WTC11 (cell line): Measurements from ENCODE around the gene TLR7. TPM values are rescaled to one million over a fixed set of nuclear protein-coding genes. Genes with fewer than 3 reads are reported as not detected.

ENCODE experiments used
- ATAC-seq: fragments of 200-7000 bp; cut with Tn5 transposase; 2 replicates; pipeline ENCODE4 v1.10.0; 2021; ENCODE audit warnings: mild to moderate bottlenecking, moderate library complexity
- Bru-seq: library from RNA; stranded (reverse); fragments of 400-500 nt; gene quantifications from one replicate; lab custom pipeline; 2021; lab: Mats Ljungman, UMichigan
- CTCF ChIA-PET: fragments of 300-600 bp; sonication (Branson Sonifier 250); formaldehyde crosslinking; loops from one replicate; lab custom pipeline; 2021; ENCODE audit warnings: antibody characterized with exemption; lab: Charles Lee
- POLR2A ChIA-PET: fragments of 350-600 bp; sonication (Branson Sonifier 250); formaldehyde crosslinking; loops from one replicate; lab custom pipeline; 2021; ENCODE audit warnings: antibody characterized with exemption; lab: Charles Lee
- DNase-seq: peaks from one replicate; pipeline ENCODE4 v3.0.0; 2021; ENCODE audit warnings: low spot score
- H3K27ac Mint-ChIP-seq: 2 replicates; pipeline ENCODE4 v1.8.0; 2021; ENCODE audit warnings: mixed read lengths
- H3K27me3 Mint-ChIP-seq: 2 replicates; pipeline ENCODE4 v1.8.0; 2021; ENCODE audit warnings: low read depth, mild to moderate bottlenecking, moderate library complexity, mixed read lengths
- H3K36me3 Mint-ChIP-seq: 2 replicates; pipeline ENCODE4 v1.8.0; 2021; ENCODE audit warnings: mixed read lengths
- H3K4me1 Mint-ChIP-seq: 2 replicates; pipeline ENCODE4 v1.8.0; 2022; ENCODE audit warnings: mixed read lengths
- H3K4me3 Mint-ChIP-seq: 2 replicates; pipeline ENCODE4 v1.8.0; 2021; ENCODE audit warnings: mild to moderate bottlenecking, moderate library complexity, mixed read lengths
- H3K9me3 Mint-ChIP-seq: 2 replicates; pipeline ENCODE4 v1.8.0; 2021; ENCODE audit warnings: mixed read lengths
- AR ChIP-seq: fragments of 250-450 bp; sonication (Bioruptor Pico); IDR thresholded peaks from 2 replicates; pipeline ENCODE4 v1.9.0; 2021; ENCODE audit warnings: mild to moderate bottlenecking
- CBFB ChIP-seq: sonication (generic); formaldehyde crosslinking; IDR thresholded peaks from 2 replicates; pipeline ENCODE4 v1.8.1; 2022; ENCODE audit warnings: mild to moderate bottlenecking, low read depth, missing genetic modification reagents
- CREM ChIP-seq: sonication (generic); formaldehyde crosslinking; IDR thresholded peaks from 2 replicates; pipeline ENCODE4 v1.8.1; 2022; ENCODE audit warnings: mild to moderate bottlenecking, missing genetic modification reagents, moderate library complexity
- ESRRA ChIP-seq: sonication (generic); formaldehyde crosslinking; IDR thresholded peaks from 2 replicates; pipeline ENCODE4 v1.8.1; 2022; ENCODE audit warnings: mild to moderate bottlenecking, missing genetic modification reagents, borderline replicate concordance
- FOXJ3 ChIP-seq: sonication (generic); formaldehyde crosslinking; IDR thresholded peaks from 2 replicates; pipeline ENCODE4 v1.9.0; 2021; ENCODE audit warnings: missing genetic modification reagents, mild to moderate bottlenecking, borderline replicate concordance
- HMGA2 ChIP-seq: fragments of 250-450 bp; sonication (Bioruptor Pico); IDR thresholded peaks from 2 replicates; pipeline ENCODE4 v1.4.0; 2021; ENCODE audit warnings: mild to moderate bottlenecking, moderate library complexity
- KAT7 ChIP-seq: sonication (generic); formaldehyde crosslinking; IDR thresholded peaks from 2 replicates; pipeline ENCODE4 v1.8.1; 2023; ENCODE audit warnings: missing genetic modification reagents, mild to moderate bottlenecking, borderline replicate concordance
- MYBL2 ChIP-seq: sonication (generic); formaldehyde crosslinking; IDR thresholded peaks from 2 replicates; pipeline ENCODE4 v1.8.1; 2023; ENCODE audit warnings: mild to moderate bottlenecking, moderate library complexity, missing genetic modification reagents
- NR2C2 ChIP-seq: sonication (generic); formaldehyde crosslinking; IDR thresholded peaks from 2 replicates; pipeline ENCODE4 v1.8.0; 2022; ENCODE audit warnings: mild to moderate bottlenecking, missing genetic modification reagents
- SOX15 ChIP-seq: fragments of 250-450 bp; sonication (Bioruptor Pico); IDR thresholded peaks from 2 replicates; pipeline ENCODE4 v1.9.0; 2021; ENCODE audit warnings: mild to moderate bottlenecking
- TEAD1 ChIP-seq: sonication (generic); formaldehyde crosslinking; IDR thresholded peaks from 2 replicates; pipeline ENCODE4 v1.8.0; 2022; ENCODE audit warnings: mild to moderate bottlenecking, missing genetic modification reagents
- TP53 ChIP-seq: sonication (generic); formaldehyde crosslinking; IDR thresholded peaks from 2 replicates; pipeline ENCODE4 v1.8.1; 2023; ENCODE audit warnings: mild to moderate bottlenecking, missing genetic modification reagents
- ZBTB21 ChIP-seq: sonication (generic); formaldehyde crosslinking; IDR thresholded peaks from 2 replicates; pipeline ENCODE4 v1.8.1; 2023; ENCODE audit warnings: mild to moderate bottlenecking, missing genetic modification reagents, borderline replicate concordance
- ZNF138 ChIP-seq: sonication (generic); formaldehyde crosslinking; conservative IDR thresholded peaks from 2 replicates; pipeline ENCODE4 v1.8.1; 2022; ENCODE audit warnings: mild to moderate bottlenecking, moderate library complexity, missing genetic modification reagents
- ZNF416 ChIP-seq: fragments of 250-450 bp; sonication (Bioruptor Pico); IDR thresholded peaks from 2 replicates; pipeline ENCODE4 v1.9.0; 2021; ENCODE audit warnings: mild to moderate bottlenecking, inconsistent platforms
- long read RNA-seq, 3 experiments: library from RNA in 1 of 3; library from capped mRNA in 1 of 3; library from polyadenylated mRNA in 1 of 3; unstranded in 2 of 3; stranded (forward) in 1 of 3; transcript quantifications; one replicate each; pipeline ENCODE4 v2.0.0, GENCODE V29; 2021
- total RNA-seq: library from RNA; stranded (reverse); gene quantifications from 3 replicates; pipeline ENCODE4 v1.2.3, GENCODE V29; 2021
- TF ChIP-seq, protein P1 (sequence below): sonication (generic); formaldehyde crosslinking; IDR thresholded peaks from 2 replicates; pipeline ENCODE4 v1.8.1; 2023; ENCODE audit warnings: mild to moderate bottlenecking, missing genetic modification reagents
- TF ChIP-seq, protein P2 (sequence below): sonication (generic); formaldehyde crosslinking; IDR thresholded peaks from 2 replicates; pipeline ENCODE4 v1.8.0; 2022; ENCODE audit warnings: missing genetic modification reagents
- TF ChIP-seq, protein P3 (sequence below): sonication (generic); formaldehyde crosslinking; IDR thresholded peaks from 2 replicates; pipeline ENCODE4 v1.8.1; 2022; ENCODE audit warnings: missing genetic modification reagents, borderline replicate concordance
- TF ChIP-seq, protein P4 (sequence below): fragments of 250-450 bp; sonication (Bioruptor Pico); IDR thresholded peaks from 2 replicates; pipeline ENCODE4 v1.8.0; 2021; ENCODE audit warnings: mild to moderate bottlenecking

The TLR7 gene
- 0.07 TPM in 1 of 3 replicates, not detected in the others for total RNA-seq
- percentile 6 among the genes with signal in this experiment for Bru-seq, nascent RNA
- long read RNA-seq, experiment 1, partial matches to known transcripts: 1 of 1 reads
- long read RNA-seq, experiment 1, other reads (novel, unspliced or antisense): 0 of 1 reads
- long read RNA-seq, experiment 2: 0 reads
- long read RNA-seq, experiment 3: 0 reads

DNA sequence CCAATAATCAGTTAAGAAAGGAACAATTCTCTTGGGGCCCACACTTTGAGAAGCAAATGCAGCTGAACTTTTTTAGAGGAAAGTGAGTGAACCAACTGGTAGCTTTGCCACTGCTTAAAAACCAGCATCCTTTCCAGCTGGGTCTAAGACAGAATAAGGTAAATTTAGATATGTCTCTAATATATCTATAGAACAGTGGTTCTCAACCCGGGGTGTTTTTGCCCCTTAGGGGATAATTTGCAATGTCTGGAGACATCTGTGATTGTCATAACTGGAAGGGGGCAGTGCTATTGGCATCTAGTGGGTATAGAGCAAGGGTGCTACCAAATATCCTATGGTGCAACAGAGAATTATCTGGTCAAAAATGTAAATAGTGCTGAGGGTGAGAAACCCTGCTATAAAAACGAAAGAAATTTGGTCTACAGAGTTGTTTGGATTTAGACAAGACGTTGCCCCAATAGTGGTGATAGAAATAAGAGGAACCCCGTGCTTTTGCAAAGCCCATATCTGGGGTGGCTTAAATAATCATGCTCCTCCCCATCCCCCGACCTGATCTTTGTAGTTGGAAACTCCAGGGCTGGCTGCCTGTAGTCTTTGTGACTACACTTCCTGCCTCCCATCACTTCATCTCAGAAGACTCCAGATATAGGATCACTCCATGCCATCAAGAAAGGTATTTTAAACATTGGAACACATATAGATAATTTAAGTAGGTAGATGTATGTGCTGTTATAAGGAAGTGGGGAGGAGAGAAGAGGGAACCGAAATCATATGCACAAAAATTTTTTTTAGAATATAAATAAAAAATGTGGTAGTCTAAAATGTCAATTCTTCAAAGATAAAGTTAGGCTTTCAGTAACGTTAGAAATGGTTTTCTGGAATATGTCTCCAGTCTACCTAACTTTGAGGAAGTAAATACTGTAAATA, at the start of gene TLR7:
TSS of gene TLR7 (plus strand) at position 622 of the 927 bp plus-strand sequence. CDS start 507 bp downstream, outside the sequence.
- Mint-ChIP-seq H3K9me3 (peaks cover 19% of the 10 kb centered on the region), H3K4me3 (no peak within 1 kb of the TSS), H3K27me3 (peaks cover 4% of the 10 kb centered on the region; the same call in 1 of the 2 replicates), H3K36me3 (peaks cover 6% of the 10 kb centered on the region; the same call in 1 of the 2 replicates), H3K4me1 (peaks cover 21% of the 10 kb centered on the region), H3K27ac (no peak within 1 kb of the TSS)
- ChIA-PET CTCF (no interaction called here), POLR2A (no interaction called here)
- no peak for ATAC-seq
- no peak for TF ChIP-seq CREM (CRISPR knock-in tag)
- no peak for TF ChIP-seq HMGA2 (CRISPR knock-in tag)
- TF ChIP-seq AR (CRISPR knock-in tag): no peak
- TF ChIP-seq, protein P1, sequence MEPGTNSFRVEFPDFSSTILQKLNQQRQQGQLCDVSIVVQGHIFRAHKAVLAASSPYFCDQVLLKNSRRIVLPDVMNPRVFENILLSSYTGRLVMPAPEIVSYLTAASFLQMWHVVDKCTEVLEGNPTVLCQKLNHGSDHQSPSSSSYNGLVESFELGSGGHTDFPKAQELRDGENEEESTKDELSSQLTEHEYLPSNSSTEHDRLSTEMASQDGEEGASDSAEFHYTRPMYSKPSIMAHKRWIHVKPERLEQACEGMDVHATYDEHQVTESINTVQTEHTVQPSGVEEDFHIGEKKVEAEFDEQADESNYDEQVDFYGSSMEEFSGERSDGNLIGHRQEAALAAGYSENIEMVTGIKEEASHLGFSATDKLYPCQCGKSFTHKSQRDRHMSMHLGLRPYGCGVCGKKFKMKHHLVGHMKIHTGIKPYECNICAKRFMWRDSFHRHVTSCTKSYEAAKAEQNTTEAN: no peak
- no peak for DNase-seq

GRCh38 chrX:12817528-12817927, 49.3 kb upstream of the TLR7 start:
- peaks cover 41% of the 10 kb centered on the region for H3K36me3 Mint-ChIP-seq
- POLR2A ChIA-PET: no interaction called here
- no peaks in the 10 kb centered on the region for H3K9me3 Mint-ChIP-seq
- no peak overlapping the region for H3K4me3 Mint-ChIP-seq
- H3K27ac Mint-ChIP-seq: no peak overlapping the region
- peaks cover 12% of the 10 kb centered on the region for H3K4me1 Mint-ChIP-seq
- ATAC-seq (no peak), DNase-seq (no peak)
- no peaks in the 10 kb centered on the region for H3K27me3 Mint-ChIP-seq
- CTCF ChIA-PET: no interaction called here
- TF ChIP-seq, protein P2, sequence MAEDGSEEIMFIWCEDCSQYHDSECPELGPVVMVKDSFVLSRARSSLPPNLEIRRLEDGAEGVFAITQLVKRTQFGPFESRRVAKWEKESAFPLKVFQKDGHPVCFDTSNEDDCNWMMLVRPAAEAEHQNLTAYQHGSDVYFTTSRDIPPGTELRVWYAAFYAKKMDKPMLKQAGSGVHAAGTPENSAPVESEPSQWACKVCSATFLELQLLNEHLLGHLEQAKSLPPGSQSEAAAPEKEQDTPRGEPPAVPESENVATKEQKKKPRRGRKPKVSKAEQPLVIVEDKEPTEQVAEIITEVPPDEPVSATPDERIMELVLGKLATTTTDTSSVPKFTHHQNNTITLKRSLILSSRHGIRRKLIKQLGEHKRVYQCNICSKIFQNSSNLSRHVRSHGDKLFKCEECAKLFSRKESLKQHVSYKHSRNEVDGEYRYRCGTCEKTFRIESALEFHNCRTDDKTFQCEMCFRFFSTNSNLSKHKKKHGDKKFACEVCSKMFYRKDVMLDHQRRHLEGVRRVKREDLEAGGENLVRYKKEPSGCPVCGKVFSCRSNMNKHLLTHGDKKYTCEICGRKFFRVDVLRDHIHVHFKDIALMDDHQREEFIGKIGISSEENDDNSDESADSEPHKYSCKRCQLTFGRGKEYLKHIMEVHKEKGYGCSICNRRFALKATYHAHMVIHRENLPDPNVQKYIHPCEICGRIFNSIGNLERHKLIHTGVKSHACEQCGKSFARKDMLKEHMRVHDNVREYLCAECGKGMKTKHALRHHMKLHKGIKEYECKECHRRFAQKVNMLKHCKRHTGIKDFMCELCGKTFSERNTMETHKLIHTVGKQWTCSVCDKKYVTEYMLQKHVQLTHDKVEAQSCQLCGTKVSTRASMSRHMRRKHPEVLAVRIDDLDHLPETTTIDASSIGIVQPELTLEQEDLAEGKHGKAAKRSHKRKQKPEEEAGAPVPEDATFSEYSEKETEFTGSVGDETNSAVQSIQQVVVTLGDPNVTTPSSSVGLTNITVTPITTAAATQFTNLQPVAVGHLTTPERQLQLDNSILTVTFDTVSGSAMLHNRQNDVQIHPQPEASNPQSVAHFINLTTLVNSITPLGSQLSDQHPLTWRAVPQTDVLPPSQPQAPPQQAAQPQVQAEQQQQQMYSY (CRISPR knock-in tag): no peak
- TF ChIP-seq TP53 (CRISPR knock-in tag) (no peak), FOXJ3 (CRISPR knock-in tag) (no peak), SOX15 (CRISPR knock-in tag) (no peak), AR (CRISPR knock-in tag) (no peak), ZNF416 (CRISPR knock-in tag) (no peak), ESRRA (CRISPR knock-in tag) (no peak), ZNF138 (no peak), NR2C2 (CRISPR knock-in tag) (no peak), ZBTB21 (CRISPR knock-in tag) (no peak), CBFB (CRISPR knock-in tag) (no peak), KAT7 (CRISPR knock-in tag) (no peak), TEAD1 (no peak), MYBL2 (CRISPR knock-in tag) (no peak)
- TF ChIP-seq, protein P3, sequence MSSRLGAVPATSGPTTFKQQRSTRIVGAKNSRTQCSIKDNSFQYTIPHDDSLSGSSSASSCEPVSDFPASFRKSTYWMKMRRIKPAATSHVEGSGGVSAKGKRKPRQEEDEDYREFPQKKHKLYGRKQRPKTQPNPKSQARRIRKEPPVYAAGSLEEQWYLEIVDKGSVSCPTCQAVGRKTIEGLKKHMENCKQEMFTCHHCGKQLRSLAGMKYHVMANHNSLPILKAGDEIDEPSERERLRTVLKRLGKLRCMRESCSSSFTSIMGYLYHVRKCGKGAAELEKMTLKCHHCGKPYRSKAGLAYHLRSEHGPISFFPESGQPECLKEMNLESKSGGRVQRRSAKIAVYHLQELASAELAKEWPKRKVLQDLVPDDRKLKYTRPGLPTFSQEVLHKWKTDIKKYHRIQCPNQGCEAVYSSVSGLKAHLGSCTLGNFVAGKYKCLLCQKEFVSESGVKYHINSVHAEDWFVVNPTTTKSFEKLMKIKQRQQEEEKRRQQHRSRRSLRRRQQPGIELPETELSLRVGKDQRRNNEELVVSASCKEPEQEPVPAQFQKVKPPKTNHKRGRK (CRISPR knock-in tag): no peak
- TF ChIP-seq, protein P4, sequence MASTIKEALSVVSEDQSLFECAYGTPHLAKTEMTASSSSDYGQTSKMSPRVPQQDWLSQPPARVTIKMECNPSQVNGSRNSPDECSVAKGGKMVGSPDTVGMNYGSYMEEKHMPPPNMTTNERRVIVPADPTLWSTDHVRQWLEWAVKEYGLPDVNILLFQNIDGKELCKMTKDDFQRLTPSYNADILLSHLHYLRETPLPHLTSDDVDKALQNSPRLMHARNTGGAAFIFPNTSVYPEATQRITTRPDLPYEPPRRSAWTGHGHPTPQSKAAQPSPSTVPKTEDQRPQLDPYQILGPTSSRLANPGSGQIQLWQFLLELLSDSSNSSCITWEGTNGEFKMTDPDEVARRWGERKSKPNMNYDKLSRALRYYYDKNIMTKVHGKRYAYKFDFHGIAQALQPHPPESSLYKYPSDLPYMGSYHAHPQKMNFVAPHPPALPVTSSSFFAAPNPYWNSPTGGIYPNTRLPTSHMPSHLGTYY (CRISPR knock-in tag): no peak
